ENCODE results near the gene DUSP23.

The DUSP23 gene

GRCh38 chr1:159781992-159782391 lies 1.2 kb downstream of the DUSP23 start:
- H3K4me3 ChIP-seq (ENCODE audit: control insufficient read depth, low read depth, low read length), result peak overlapping the region; percentile 61
- DNase-seq (ENCODE audit: low read depth), result no peak
- no peak for TF ChIP-seq CTCF (conservative IDR thresholded peaks at IDR 0.05; ENCODE audit: control insufficient read depth, insufficient read depth, low read depth, low read length)

- no peak for DNase-seq (ENCODE audit: low read depth)
Measured at GRCh38 chr1:159783724-159784123, 3.0 kb downstream of the DUSP23 start.

DNA sequence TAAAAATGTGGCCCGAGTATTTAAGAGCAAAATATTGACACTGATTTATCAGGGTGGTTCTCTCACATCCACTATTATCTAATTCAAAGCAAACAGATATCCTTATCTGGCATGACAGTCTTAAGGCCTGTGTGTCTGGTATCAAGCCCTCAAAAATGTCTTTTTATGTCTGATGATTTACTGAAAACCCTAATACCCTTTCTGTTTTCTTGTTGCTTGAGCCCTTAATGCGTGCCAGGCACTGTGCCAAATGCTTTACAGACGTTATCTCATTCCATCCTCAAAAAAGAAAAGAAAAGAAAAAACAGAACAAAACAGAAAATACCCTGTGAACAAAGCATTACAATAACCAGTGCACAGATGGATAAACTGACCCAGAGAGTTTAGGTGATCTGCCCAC lies 5.7 kb downstream of the DUSP23 start:
- no peak for DNase-seq (ENCODE audit: low read depth)
- no peak overlapping the region for H3K4me3 ChIP-seq (ENCODE audit: control insufficient read depth, low read depth, low read length)
- TF ChIP-seq CTCF (conservative IDR thresholded peaks at IDR 0.05; ENCODE audit: control insufficient read depth, insufficient read depth, low read depth, low read length), result no peak

More at GRCh38 chr1:159783724-159784123, 3.0 kb downstream of the DUSP23 start:
- H3K4me3 ChIP-seq (ENCODE audit: control insufficient read depth, low read depth, low read length), result no peak overlapping the region
- TF ChIP-seq CTCF (conservative IDR thresholded peaks at IDR 0.05; ENCODE audit: control insufficient read depth, insufficient read depth, low read depth, low read length), result no peak

DNA sequence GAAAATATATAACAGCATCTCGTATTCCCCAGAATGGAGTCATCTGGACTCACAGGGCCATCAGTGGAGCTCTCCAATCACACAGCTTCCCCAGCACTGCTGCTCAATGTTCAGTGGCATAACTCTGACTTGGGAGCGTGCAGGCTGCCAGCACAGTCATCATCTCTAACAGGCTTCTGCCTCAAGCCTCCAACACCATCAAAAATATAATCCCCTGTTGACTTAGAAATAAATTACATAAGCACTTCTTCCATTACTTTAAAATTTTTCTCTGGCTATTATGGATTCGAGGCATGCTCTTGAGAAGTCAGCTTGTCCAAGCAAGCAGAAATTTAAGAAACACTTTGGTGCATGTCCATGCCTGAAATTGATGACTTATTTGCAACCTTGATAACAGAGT lies 6.2 kb downstream of the DUSP23 start:
- no peak overlapping the region for H3K4me3 ChIP-seq (ENCODE audit: control insufficient read depth, low read depth, low read length)
- TF ChIP-seq CTCF (conservative IDR thresholded peaks at IDR 0.05; ENCODE audit: control insufficient read depth, insufficient read depth, low read depth, low read length), result no peak
- DNase-seq (ENCODE audit: low read depth), result peak; percentile 58

DNA sequence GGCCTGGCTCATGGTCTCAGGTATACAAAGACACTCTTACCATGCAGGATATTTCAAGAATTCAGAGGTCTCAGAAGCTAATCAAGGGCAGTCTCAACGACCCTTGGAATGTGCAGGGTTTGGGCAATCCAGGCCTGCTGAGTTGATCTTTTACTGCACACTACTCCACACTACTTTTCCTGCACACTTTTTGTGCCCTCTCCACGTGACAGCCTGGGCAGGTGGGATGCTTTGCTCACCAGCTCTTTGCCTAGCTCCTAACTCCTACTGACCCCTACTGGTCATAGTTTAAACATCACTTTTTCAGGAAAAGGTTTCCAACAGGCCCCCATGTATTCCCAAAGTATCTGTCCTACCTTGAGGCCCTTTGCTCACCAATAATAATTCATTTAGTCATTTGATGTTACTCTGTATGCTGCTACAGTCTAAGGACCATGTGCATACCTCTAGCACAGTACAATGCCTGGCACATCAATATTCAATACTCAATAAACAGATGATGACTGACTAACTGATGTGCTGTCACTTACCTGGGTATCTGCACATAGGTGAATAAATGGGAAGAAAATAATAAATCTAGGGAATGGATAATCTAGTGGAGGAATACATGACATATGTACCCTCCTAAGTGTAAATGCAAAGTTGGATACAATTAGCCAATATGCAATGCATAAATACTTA lies 9.6 kb downstream of the DUSP23 start:
- TF ChIP-seq CTCF (conservative IDR thresholded peaks at IDR 0.05; ENCODE audit: control insufficient read depth, insufficient read depth, low read depth, low read length), result peak; percentile 71
- DNase-seq (ENCODE audit: low read depth), result peak; percentile 49
- H3K4me3 ChIP-seq (ENCODE audit: control insufficient read depth, low read depth, low read length), result no peak overlapping the region

- DNase-seq (ENCODE audit: low read depth), result no peak
- no peak overlapping the region for H3K4me3 ChIP-seq (ENCODE audit: control insufficient read depth, low read depth, low read length)
- TF ChIP-seq CTCF (conservative IDR thresholded peaks at IDR 0.05; ENCODE audit: control insufficient read depth, insufficient read depth, low read depth, low read length), result no peak
Measured at GRCh38 chr1:159791031-159791430, 10.3 kb downstream of the DUSP23 start.

GRCh38 chr1:159791461-159791860 lies 10.7 kb downstream of the DUSP23 start:
- TF ChIP-seq CTCF (conservative IDR thresholded peaks at IDR 0.05; ENCODE audit: control insufficient read depth, insufficient read depth, low read depth, low read length), result no peak

More at GRCh38 chr1:159791461-159791860, 10.7 kb downstream of the DUSP23 start:
- H3K4me3 ChIP-seq (ENCODE audit: control insufficient read depth, low read depth, low read length), result no peak overlapping the region
- no peak for DNase-seq (ENCODE audit: low read depth)

All from fibroblast of mammary gland (primary cell).